Thyroid gland (tissue), 4 donors: ENCODE measurements around the gene FHIP2A.

Source experiments
- CTCF ChIP-seq, 6 experiments: fragments of 200-600 bp in 3 of 6; fragments of 450-650 bp in 3 of 6; sonication (generic) in 3 of 6; IDR thresholded peaks; one replicate each; pipeline ENCODE4 v1.5.1; 2016 to 2019; ENCODE audit warnings: antibody characterized with exemption in 6 of 6, mild to moderate bottlenecking in 2 of 6, inconsistent platforms in 1 of 6, moderate library complexity in 1 of 6
- POLR2A ChIP-seq, 2 donors: fragments of 450-650 bp; IDR thresholded peaks; one replicate each; pipeline ENCODE4 v1.6.1; 2017; ENCODE audit warnings: antibody characterized with exemption in 2 of 2, mild to moderate bottlenecking in 2 of 2, moderate library complexity in 1 of 2

- TF ChIP-seq POLR2A (IDR thresholded peaks at IDR 0.05) (no peak), CTCF (IDR thresholded peaks at IDR 0.05) (no peak)
These were observed 33.3 kb downstream of the FHIP2A start for GRCh38 chr10:114854906-114855305.
